ENCODE measurements around the gene SYCP2L. TPM values are rescaled to one million over a fixed set of nuclear protein-coding genes. Genes with fewer than 3 reads are reported as not detected.

Gene SYCP2L
- total and polyA plus RNA-seq, 2 of the 8 experiments (the other 6 are each of a cell fraction or from before 2014, with no cell fraction given), result 1.7 to 4.2 TPM

GRCh38 chr6:10962673-10963072 lies 75.8 kb downstream of the SYCP2L start:
- no peak overlapping the region for H3K27ac ChIP-seq (ENCODE audit: low read depth, low read length)
- no peaks in the 10 kb centered on the region for H3K79me2 ChIP-seq (ENCODE audit: control insufficient read depth in 1 of 2, insufficient read depth in 2 of 2, low read length in 2 of 2)
- no peak overlapping the region for H2AFZ ChIP-seq (ENCODE audit: low read length)
- H4K91ac ChIP-seq (replicated peaks; ENCODE audit: insufficient read length, low read length), result no peak overlapping the region
- WGBS, 2 experiments (ENCODE audit: extremely low coverage in 1 of 2, insufficient coverage in 1 of 2, insufficient read length in 1 of 2, insufficient replicate concordance in 2 of 2, low coverage in 1 of 2, low lambda C conversion rate in 2 of 2, missing lambda C conversion rate in 1 of 2), result 89% methylated on average over 1 of the region's 1 CpG; no CpG with 5 or more reads in 1 of the 2 experiments
- no peak overlapping the region for H3K23ac ChIP-seq (ENCODE audit: insufficient read length)
- peaks cover 21 to 59% (median 43%) of the 10 kb centered on the region in 4 experiments; a peak in 6 of 7 replicates for H3K27me3 ChIP-seq (replicated peaks in 1 of 4; ENCODE audit: control insufficient read depth in 3 of 4, extremely low read depth in 1 of 4, insufficient read depth in 3 of 4, low read length in 3 of 4)
- no peaks in the 10 kb centered on the region for H3K23me2 ChIP-seq (ENCODE audit: low read depth, low read length)
- no peak overlapping the region for H2BK15ac ChIP-seq (ENCODE audit: low read length)
- no peak overlapping the region for H3K14ac ChIP-seq (ENCODE audit: insufficient read length)
- no peak for FAIRE-seq
- H3K18ac ChIP-seq (ENCODE audit: extremely low read depth, low read length), result no peak overlapping the region
- no peak overlapping the region for H2BK12ac ChIP-seq (ENCODE audit: low read depth, low read length)
- H2BK5ac ChIP-seq (ENCODE audit: low read depth, low read length), result no peak overlapping the region
- no peak for DNase-seq (ENCODE audit: low read depth in 1 of 2, low spot score in 2 of 2)
- peaks cover 0 to 4% (median 0%) of the 10 kb centered on the region in 4 experiments; a peak in 1 of 7 replicates for H3K4me1 ChIP-seq (replicated peaks in 1 of 4; ENCODE audit: control insufficient read depth in 3 of 4, insufficient read depth in 4 of 4, low read length in 3 of 4)
- no peak overlapping the region for H3K4me3 ChIP-seq (ENCODE audit: extremely low read depth in 1 of 4, insufficient read depth in 2 of 4, low read depth in 3 of 4, low read length in 4 of 4)
- no peak overlapping the region for H3K4me2 ChIP-seq (ENCODE audit: insufficient read depth in 1 of 2, low read depth in 2 of 2, low read length in 2 of 2)
- H3K4ac ChIP-seq (replicated peaks; ENCODE audit: insufficient read length, low read depth, low read length), result no peak overlapping the region
- H2BK20ac ChIP-seq (ENCODE audit: low read length), result no peak overlapping the region
- peak; percentile 34; the same call in 1 of the 2 replicates for TF ChIP-seq CEBPB (IDR thresholded peaks at IDR 0.05; ENCODE audit: low read depth, low read length)
- TF ChIP-seq, protein P1, sequence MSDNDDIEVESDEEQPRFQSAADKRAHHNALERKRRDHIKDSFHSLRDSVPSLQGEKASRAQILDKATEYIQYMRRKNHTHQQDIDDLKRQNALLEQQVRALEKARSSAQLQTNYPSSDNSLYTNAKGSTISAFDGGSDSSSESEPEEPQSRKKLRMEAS (IDR thresholded peaks at IDR 0.05), result no peak
- TF ChIP-seq BACH1 (IDR thresholded peaks at IDR 0.05; ENCODE audit: low read length), result no peak
- no peak overlapping the region for H2AK5ac ChIP-seq (ENCODE audit: low read depth, low read length)
- peaks cover 0 to 3% of the 10 kb centered on the region in 2 experiments for H4K20me1 ChIP-seq (replicated peaks in 1 of 2; ENCODE audit: control insufficient read depth in 1 of 2, insufficient read depth in 2 of 2, low read length in 2 of 2)
- H2BK120ac ChIP-seq (replicated peaks; ENCODE audit: low read depth, low read length), result no peak overlapping the region
- H3K56ac ChIP-seq (replicated peaks; ENCODE audit: insufficient read length, low read depth, low read length), result no peak overlapping the region
- H3K9me3 ChIP-seq (ENCODE audit: insufficient read depth in 2 of 2, low read depth in 1 of 2, low read length in 1 of 2), result no peaks in the 10 kb centered on the region
- H4K8ac ChIP-seq (ENCODE audit: extremely low read depth, insufficient read depth, low read length), result no peak overlapping the region
- H3K9ac ChIP-seq (replicated peaks in 1 of 4; ENCODE audit: extremely low read depth in 1 of 4, low read depth in 3 of 4, low read length in 3 of 4), result no peak overlapping the region
- ChIA-PET CTCF (ENCODE audit: partially characterized antibody) (interaction anchor here (0.5 to 1.9 kb wide), 7 partner anchors 8 to 1532 kb away, joined by 3 to 7 read pairs (median 3); no protein-coding TSS in a partner anchor), POLR2A (ENCODE audit: partially characterized antibody) (no interaction called here)
- no peaks in the 10 kb centered on the region for H3K79me1 ChIP-seq (ENCODE audit: low read depth, low read length)
- H3K36me3 ChIP-seq (ENCODE audit: control insufficient read depth in 2 of 4, insufficient read depth in 4 of 4, low read length in 3 of 4), result no peaks in the 10 kb centered on the region
- no peak overlapping the region for H4K5ac ChIP-seq (ENCODE audit: insufficient read length, low read depth, low read length)
